Spleen (tissue), 7 donors: ENCODE measurements around the gene CCDC12.

Experiments used
- POLR2A ChIP-seq, 3 donors: fragments of 450-650 bp; IDR thresholded peaks; one replicate each; pipeline ENCODE4 v1.5.1; 2017; ENCODE audit warnings: antibody characterized with exemption in 3 of 3, mild to moderate bottlenecking in 1 of 3
- TF ChIP-seq, protein P1 (sequence below), 11 experiments: fragments of 200-600 bp in 7 of 11; fragments of 450-650 bp in 4 of 11; sonication (generic) in 4 of 11; IDR thresholded peaks in 8 of 11; conservative IDR thresholded peaks in 3 of 11; 1 replicate in 7 of 11; 2 replicates in 4 of 11; pipeline versions ENCODE4 v1.4.0 to v1.8.0; 2016 to 2021; ENCODE audit warnings: antibody characterized with exemption in 11 of 11, inconsistent platforms in 4 of 11, mild to moderate bottlenecking in 1 of 11
- donor health status: DM: no; HTN: no; CAD: no; lungs with moderate emphysema.
- donor health status: DM: no; HTN: no; CAD: no.
- donor health status: DM: no; HTN: no; CAD: no.

- TF ChIP-seq, protein P1, sequence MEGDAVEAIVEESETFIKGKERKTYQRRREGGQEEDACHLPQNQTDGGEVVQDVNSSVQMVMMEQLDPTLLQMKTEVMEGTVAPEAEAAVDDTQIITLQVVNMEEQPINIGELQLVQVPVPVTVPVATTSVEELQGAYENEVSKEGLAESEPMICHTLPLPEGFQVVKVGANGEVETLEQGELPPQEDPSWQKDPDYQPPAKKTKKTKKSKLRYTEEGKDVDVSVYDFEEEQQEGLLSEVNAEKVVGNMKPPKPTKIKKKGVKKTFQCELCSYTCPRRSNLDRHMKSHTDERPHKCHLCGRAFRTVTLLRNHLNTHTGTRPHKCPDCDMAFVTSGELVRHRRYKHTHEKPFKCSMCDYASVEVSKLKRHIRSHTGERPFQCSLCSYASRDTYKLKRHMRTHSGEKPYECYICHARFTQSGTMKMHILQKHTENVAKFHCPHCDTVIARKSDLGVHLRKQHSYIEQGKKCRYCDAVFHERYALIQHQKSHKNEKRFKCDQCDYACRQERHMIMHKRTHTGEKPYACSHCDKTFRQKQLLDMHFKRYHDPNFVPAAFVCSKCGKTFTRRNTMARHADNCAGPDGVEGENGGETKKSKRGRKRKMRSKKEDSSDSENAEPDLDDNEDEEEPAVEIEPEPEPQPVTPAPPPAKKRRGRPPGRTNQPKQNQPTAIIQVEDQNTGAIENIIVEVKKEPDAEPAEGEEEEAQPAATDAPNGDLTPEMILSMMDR (IDR thresholded peaks at IDR 0.05 in 8 of 11, conservative IDR thresholded peaks at IDR 0.05 in 3 of 11): no peak
- no peak for TF ChIP-seq POLR2A (IDR thresholded peaks at IDR 0.05)
Measured at GRCh38 chr3:46902188-46902631, 74.3 kb downstream of the CCDC12 start.
